GM21423 (cell line): ENCODE results near the gene NPW.

Source experiments
- ATAC-seq: cut with Tn5 transposase; IDR thresholded peaks from one replicate; pipeline ENCODE4 v1.9.1; 2021; ENCODE audit warnings: mild to moderate bottlenecking, moderate library complexity; ENCODE audit not compliant: unreplicated experiment

NPW gene

DNA sequence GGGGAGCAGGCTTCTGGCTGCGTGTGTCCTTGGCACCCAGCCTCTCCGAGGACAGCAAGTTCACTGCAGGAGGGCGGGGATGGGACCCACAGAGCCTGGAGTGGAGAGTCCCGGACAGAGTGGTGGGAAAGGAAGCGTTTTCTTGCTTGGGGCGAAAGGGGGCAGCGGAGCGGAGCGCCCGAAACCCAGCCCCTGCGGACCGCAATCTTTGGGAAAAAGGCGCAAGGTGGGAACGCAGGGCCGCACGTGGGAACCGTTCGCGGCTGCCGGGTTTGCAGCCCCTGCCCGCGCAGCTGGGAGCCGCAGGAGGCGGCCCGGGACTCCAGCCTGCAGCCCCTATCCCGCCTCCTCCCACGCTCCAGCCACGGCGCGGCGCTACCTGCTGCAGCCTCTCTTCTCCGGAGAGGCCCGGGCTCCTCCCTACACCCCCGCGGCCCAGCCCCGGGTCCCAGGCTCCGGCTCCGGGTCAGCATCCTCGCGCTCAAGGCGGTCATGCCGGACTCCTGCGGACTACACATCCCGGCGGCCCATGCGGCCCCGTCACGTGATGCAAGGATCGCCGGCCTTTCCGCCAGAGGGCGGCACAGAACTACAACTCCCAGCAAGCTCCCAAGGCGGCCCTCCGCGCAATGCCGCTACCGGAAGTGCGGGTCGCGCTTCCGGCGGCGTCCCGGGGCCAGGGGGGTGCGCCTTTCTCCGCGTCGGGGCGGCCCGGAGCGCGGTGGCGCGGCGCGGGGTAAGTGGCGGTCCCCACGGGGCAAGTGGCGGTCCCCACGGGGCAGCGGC lies 27.9 kb downstream of the NPW start, which contains the start of the genes NTHL1 and TSC2:
TSS of gene NTHL1 (minus strand) at position 505 of the 786 bp plus-strand sequence. CDS start at position 494, 11 bp downstream.
TSS of gene TSC2 (plus strand) at position 656 of the 786 bp plus-strand sequence. CDS start 631 bp downstream, outside the sequence.
- peak; percentile 90 for ATAC-seq

DNA sequence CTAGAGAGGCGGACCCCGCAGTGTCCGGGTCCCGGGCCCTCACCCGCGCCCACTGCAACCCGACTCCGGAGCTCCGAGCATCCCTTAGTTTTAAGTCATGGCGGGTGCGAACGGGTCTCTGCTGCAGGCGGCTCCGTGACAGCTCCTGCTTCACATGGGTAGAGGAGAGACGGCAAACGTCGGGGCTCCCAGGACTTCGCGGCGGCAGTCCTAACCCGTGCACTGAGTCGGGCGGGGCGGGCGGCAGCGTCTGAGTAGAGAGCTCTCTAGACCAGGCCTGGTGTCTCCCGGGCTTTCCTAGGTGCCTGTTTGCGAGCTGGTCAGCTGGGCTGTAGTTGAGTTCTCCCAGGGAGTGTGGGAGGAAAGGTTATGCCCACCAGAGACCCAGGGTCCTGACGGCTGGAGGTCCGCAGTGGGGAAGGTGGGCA lies 28.5 kb downstream of the NPW start:
- ATAC-seq = no peak

DNA sequence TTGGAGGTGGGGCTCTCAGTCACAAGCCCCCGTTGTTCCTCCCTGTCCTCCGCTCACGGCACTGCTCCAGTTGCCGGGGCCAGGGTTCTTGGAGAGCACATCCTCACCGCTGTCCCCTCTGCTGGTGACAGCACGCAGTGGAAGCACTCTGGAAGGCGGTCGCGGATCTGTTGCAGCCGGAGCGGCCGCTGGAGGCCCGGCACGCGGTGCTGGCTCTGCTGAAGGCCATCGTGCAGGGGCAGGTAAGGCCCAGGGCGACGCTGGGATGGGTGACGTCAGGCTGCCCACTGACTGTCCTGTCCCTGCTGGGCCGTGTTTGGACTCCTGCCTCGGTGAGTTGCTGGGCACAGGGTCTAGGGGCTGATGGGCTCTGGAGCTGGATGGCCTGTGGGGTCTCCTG lies 33.6 kb downstream of the NPW start:
- ATAC-seq = no peak

DNA sequence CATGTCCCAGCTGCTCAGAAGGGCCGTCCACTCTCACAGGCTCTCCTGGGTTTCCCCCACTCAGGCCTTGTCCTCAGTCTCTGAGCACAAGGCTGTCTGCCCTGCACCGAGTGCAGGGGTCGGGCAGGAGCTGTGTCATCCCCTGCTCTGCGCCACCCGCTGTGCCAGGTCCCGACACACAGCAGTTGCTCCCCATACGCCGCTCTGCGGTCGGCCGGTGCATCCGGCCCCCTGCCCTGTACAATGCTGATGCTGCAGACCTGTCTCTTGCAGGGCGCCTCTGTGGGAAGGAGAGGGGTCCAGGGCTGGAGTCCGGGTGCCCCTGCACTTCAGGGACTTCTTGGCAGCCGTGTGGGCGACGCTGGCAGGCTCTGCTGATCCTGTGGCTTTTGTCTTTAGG lies 34.3 kb downstream of the NPW start:
- ATAC-seq = no peak

DNA sequence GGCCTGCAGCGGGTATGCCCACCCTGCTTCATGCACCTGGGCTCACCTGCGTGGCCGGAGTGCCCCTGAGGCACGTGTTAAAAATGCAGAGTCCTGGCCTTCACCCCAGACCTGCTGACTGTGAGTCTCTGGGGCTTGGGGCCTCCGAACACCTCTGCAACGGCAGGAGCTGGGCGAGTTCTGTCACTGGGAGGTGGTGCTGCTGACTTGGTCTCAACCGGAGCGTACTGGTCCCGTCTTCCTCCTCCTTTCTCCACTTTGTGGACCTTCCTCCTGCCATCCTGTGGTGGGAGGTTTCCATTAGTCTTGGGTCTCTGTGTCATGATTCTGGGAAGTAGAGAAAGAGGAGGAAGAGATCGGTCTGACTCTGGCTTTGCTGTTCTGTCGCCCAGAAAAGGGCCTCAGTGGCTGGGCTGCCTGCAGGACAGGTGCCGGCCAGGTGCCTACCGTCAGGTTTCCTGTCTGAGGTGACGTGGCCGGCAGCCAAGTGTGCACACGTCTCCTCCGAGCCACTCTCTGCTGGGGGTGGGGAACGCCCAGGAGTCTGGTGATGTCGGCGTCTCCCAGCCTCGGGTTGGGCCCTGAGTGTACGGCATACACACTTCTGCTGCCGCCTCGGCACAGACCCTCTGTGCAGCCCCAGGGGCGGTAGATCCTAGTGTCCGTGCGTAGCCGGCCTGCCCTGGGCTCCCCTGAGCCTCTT lies 35.1 kb downstream of the NPW start:
- no peak for ATAC-seq

DNA sequence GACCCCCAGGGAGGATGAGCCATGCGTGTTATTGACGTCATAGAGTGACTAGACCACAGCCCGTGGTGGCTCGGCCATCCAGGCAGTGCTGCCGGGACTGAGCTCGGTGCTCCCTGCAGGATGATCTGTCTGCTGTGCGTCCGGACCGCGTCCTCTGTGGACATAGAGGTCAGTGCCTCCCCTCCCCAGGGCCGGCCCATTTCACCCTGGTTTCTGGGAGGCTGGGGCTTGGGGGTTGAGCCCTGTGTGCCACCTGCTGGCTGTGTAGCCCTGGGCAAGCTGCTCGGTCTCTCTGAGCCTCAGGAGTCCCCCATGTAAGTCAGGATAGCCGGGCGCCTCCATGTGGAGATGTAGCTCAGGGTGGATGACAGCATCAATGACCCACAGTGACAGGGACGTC lies 36.5 kb downstream of the NPW start:
- ATAC-seq = no peak

DNA sequence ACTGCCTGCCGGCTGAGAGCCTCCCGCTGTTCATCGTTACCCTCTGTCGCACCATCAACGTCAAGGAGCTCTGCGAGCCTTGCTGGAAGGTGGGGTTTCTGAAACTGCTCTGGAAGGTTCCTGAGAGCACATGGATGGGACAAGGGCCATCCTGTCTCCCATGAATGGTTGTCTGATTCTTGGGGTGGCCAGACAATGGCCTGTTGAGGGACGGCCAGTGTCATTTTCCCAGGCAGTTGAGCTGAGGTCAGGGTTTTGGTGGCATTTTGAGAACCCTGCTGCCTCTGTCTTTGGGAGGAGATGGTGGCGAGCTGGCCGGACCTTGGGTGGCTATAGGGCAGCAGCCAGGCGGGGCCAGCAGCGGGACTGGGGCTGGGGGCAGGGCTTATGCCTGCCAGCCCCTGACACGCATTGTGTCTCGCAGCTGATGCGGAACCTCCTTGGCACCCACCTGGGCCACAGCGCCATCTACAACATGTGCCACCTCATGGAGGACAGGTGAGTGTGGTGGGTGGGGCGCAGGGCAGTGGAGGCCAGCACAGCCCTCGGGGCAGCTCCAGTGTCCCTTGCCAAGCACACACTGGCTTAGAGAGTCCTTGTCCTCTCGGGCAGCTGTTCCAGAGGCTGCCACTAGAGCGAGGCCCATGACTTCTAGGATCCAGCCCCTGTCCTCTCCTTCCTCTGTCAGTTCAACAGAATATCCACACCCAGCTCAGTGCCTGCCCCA lies 37.3 kb downstream of the NPW start:
- no peak for ATAC-seq

DNA sequence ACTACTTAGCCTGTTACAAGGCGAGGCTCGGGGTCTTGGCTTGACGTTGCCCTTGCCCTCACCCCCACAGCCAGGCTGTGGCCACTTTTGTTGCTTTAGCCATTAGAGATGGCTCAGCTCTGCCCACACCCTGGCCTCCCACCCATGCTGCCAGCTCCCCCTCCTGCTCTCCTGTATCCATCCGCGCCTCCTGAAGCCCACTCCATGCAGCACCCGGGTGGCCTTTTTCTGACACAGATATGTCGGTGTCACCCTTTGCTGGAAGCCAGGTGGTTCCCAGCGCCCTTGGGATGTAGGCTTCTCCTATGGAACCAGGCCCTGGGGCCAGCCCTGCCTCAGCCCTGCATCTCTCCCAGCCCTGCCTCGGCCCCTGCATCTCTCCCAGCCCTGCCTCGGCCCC lies 37.9 kb downstream of the NPW start:
- ATAC-seq = no peak

DNA sequence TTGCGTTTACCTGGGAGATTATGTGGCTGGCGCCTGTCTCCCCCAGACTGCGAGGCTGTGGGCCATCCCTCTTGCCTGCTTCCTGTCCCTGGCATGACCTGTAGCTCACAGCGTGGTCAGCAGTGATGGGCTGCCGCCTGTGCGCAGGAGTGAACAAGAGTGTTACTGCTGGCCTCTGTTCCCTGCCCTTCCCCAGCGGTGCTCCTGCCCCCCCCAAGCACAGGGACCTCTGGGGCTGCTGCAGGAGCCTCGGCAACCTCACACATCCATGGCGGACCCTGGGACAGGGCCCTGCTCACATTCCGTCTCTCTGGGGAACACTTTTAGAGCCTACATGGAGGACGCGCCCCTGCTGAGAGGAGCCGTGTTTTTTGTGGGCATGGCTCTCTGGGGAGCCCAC lies 38.8 kb downstream of the NPW start:
- no peak for ATAC-seq

DNA sequence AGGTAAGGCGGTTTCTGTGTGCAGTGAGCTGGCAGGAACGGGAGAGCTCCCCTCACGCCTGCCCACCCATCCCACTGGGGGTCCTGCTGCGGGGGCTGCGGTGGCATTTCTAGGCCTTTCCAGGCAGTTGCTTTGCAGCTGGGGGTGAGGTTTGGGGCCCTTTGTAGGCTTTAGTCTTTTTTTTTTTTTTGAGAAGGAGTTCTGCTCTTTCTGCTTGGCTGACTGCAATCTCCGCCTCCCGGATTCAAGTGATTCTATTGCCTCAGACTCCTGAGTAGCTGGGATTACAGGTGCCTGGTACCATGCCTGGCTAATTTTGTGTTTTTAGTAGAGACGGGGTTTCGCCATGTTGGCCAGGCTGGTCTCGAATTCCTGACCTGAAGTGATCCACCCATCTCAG lies 39.3 kb downstream of the NPW start:
- ATAC-seq = no peak

DNA sequence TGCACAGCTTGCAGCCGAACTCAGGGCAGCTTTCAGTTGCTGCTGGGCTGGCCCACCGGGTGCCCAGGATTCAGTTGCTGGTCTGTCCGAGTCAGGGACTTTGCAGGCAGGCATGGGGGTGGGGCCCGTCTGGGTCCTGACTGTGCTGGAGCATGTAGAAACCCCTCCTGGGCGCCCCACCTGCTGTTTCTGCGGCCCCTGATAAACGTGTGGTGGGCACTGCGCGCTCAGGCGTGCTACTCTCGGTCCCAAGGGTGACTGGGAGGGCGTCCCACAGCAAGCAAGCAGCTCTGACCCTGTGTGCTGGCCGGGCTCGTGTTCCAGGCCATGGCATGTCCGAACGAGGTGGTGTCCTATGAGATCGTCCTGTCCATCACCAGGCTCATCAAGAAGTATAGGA lies 40.8 kb downstream of the NPW start:
- no peak for ATAC-seq

DNA sequence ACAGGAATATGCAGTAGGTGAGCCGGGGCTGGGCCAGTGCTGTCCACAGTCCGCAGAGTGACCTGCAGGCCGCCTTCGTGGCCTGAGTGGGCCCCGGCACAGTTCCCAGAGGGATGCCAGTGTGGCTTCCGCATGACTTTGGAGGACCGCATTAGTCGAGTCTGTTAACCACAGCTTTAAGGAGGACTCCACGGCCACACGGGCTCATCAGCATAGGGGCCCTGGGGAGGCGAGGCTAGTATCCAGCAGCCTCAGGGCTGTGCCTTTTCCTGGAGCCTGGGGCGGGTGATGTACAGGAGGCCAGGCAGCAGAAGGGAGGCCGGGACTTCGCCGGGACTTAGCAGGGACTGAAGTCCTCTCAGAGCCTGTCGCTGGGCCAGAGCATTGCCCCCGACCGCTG lies 41.4 kb downstream of the NPW start:
- ATAC-seq = no peak

DNA sequence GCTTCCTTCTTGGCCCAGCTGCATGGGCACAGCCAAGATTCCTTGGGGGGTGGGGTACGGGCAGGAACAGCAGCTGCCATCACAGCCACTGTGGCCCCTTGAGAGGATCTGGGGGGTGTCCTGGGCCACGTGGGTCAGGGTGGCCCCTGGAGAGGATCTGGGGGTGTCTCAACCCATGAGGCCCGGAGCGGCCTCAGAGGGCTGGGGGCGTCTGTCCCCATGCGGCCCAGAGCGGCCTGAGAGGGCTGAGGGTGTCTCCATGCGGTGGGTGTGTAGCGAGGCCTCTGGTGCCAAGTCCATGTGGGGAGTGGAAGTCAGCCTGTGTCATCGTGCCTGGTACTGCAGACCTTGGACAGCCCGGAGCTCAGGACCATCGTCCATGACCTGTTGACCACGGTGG lies 41.9 kb downstream of the NPW start:
- ATAC-seq = no peak

DNA sequence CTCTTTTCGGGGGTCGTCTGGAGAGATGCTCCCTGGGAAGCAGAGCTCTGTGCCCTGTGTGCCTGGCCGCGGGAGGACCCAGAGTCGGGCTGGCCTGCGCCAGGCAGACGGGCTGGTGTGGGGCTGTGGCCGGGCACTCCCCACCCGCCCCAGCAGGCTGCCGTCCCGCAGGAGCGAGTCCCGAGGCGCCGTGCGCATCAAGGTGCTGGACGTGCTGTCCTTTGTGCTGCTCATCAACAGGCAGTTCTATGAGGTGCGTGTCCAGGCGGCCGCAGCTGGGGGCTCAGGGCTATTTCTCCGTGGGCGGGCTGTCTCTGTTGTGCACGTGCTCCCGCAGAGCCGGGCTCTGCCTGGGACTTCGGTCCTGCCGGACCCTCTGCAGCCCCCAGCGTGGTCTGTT lies 43.2 kb downstream of the NPW start:
- no peak for ATAC-seq

DNA sequence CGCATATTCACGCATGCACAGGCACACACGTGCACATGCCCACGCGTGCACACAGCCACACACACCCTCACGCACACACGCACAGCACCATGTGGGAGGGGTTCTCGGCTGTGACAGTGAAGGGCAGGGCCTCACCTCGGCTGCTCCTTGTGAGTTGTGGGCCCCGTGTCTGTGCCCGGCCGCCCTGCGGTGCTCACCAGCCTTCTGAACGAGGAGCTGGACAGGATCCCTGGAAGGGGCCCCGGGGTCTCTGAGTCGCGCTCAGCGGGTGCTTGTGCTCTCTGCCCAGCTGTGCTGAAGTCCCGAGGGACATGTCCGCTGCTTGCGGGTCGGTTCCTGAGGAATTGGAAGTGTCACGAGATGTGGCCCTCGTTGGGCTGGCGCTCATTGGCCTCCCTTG lies 44.3 kb downstream of the NPW start:
- ATAC-seq = no peak

DNA sequence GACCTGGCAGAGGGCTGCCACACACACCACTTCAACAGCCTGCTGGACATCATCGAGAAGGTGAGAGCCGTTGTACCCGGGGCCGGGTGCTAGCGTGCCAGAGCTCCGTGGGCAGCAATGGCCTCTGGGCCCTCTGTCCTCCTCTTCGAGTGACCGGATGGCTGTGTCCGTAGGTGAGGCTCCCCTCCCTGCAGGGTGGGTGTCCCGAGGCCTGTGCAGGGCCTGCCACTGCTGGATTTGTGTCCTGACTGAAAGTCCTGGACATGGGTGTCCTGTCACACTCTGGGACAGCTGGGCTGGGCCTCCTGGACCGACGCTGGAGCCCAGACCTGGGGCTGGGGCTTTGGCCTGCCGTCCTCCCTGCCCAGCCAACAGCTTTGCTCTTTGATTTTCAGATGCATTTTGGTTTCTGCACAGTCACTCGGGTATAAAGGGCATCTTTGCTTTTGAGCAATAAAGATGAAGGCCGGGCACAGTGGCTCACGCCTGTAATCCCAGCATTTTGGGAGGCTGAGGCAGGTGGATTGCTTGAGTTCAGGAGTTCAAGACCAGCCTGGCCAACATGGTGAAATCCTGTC lies 44.9 kb downstream of the NPW start:
- ATAC-seq = no peak

DNA sequence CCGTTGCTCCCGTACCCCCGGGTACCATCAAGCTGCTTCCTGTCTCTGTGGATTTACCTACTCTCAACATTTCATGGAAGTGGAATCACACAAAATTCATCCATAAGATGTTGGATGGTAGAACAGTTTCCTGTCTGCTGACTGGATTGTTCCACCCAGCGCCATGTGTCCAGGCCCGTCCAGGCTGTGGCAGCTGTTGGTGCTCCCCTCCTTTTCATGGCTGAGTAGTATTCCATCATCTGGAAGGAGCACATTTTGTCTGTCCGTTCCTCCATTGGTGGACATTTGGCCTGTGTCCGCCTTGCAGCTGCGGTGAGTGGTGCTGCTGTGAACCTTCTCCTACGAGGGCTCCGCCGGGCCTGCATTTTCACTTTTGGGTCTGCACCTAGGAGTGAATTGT lies 46.6 kb downstream of the NPW start:
- ATAC-seq = no peak
